Panc1 (cell line): ENCODE measurements around the gene DDIT3. TPM values are rescaled to one million over a fixed set of nuclear protein-coding genes. Genes with fewer than 3 reads are reported as not detected.

Experiments used
- ATAC-seq: fragments of 200-7000 bp; cut with Tn5 transposase; 2 replicates; pipeline ENCODE4 v1.9.1; 2020; ENCODE audit warnings: mild to moderate bottlenecking, moderate library complexity
- BruUV-seq: library from RNA; stranded (reverse); fragments of 400-500 nt; replicated peaks from 2 replicates; lab custom pipeline; 2021; lab: Mats Ljungman, UMichigan
- CTCF ChIA-PET: fragments of 300-600 bp; sonication (Branson Sonifier 250); formaldehyde crosslinking; loops from one replicate; lab custom pipeline; 2022; ENCODE audit warnings: antibody characterized with exemption; lab: Charles Lee
- POLR2A ChIA-PET: fragments of 300-600 bp; sonication (Branson Sonifier 250); formaldehyde crosslinking; loops from one replicate; lab custom pipeline; 2022; ENCODE audit warnings: antibody characterized with exemption; lab: Charles Lee
- DNase-seq: peaks from one replicate; pipeline ENCODE4 v3.0.0-alpha.2; 2010; ENCODE audit warnings: low read depth, low spot score
- H3K27ac ChIP-seq: 2 replicates; pipeline ENCODE4 v1.5.1; 2011; ENCODE audit warnings: mild to moderate bottlenecking, low read length, inconsistent platforms
- H3K27me3 ChIP-seq: fragments of 200-500 bp; sonication (Bioruptor generic); 2 replicates; pipeline ENCODE4 v1.6.0; 2014; ENCODE audit warnings: low read length, inconsistent platforms; ENCODE audit not compliant: control insufficient read depth, insufficient read depth
- H3K36me3 ChIP-seq: fragments of 200-500 bp; sonication (Bioruptor generic); 2 replicates; pipeline ENCODE4 v1.5.1; 2014; ENCODE audit warnings: inconsistent platforms, mild to moderate bottlenecking, low read length, moderate library complexity; ENCODE audit not compliant: control insufficient read depth, insufficient read depth
- H3K4me1 ChIP-seq: 2 replicates; pipeline ENCODE4 v1.5.1; 2011; ENCODE audit warnings: inconsistent platforms, mild to moderate bottlenecking, low read length, moderate library complexity; ENCODE audit not compliant: control insufficient read depth, insufficient read depth
- H3K4me3 ChIP-seq, 2 experiments: 2 replicates each; pipeline ENCODE4 v1.5.1; 2011 to 2012; ENCODE audit warnings: low read depth in 2 of 2, low read length in 2 of 2, mild to moderate bottlenecking in 2 of 2, inconsistent platforms in 1 of 2, moderate library complexity in 1 of 2
- H3K9me3 ChIP-seq: fragments of 200-500 bp; sonication (Bioruptor generic); 2 replicates; pipeline ENCODE4 v1.5.1; 2014; ENCODE audit warnings: low read depth, mild to moderate bottlenecking, inconsistent platforms, low read length, moderate library complexity; ENCODE audit not compliant: control insufficient read depth, insufficient read depth
- POLR2AphosphoS5 ChIP-seq: IDR thresholded peaks from 2 replicates; pipeline ENCODE4 v1.6.1; 2012; ENCODE audit warnings: mild to moderate bottlenecking, low read depth, low read length, moderate library complexity
- SIN3A ChIP-seq: IDR thresholded peaks from 2 replicates; pipeline ENCODE4 v1.6.1; 2012; ENCODE audit warnings: low read depth, mild to moderate bottlenecking, low read length, moderate library complexity, borderline replicate concordance; ENCODE audit not compliant: insufficient read depth
- TCF7L2 ChIP-seq: IDR thresholded peaks from 2 replicates; pipeline ENCODE4 v1.6.1; 2011; ENCODE audit warnings: mild to moderate bottlenecking, low read depth, low read length, inconsistent platforms
- in situ Hi-C: cut with HindIII; loops from 2 replicates; pipeline ENCODE4 v1.10.0; 2016; ENCODE audit warnings: low sequenced_read_pairs, low pct_unique_long_range_greater_than_20kb
- intact Hi-C: fragments of 100-400 bp; cut with micrococcal nuclease; formaldehyde crosslinking; loops from one replicate; pipeline ENCODE4 v1.10.0; 2022; ENCODE audit not compliant: unreplicated experiment
- total RNA-seq: library from RNA; stranded (reverse); gene quantifications from one replicate; pipeline ENCODE4 v1.2.1, GENCODE V29; 2021; ENCODE audit not compliant: unreplicated experiment
- TF ChIP-seq, protein P1 (sequence below), 2 experiments: IDR thresholded peaks; 2 replicates each; pipeline ENCODE4 v1.6.1; 2011 to 2012; ENCODE audit warnings: low read depth in 2 of 2, control low read depth in 1 of 2, low read length in 1 of 2, mild to moderate bottlenecking in 1 of 2, moderate library complexity in 1 of 2; ENCODE audit not compliant: insufficient read depth in 1 of 2
- TF ChIP-seq, protein P2 (sequence below): fragments of 450-650 bp; IDR thresholded peaks from 2 replicates; pipeline ENCODE4 v1.5.1; 2017; ENCODE audit warnings: mild to moderate bottlenecking

Gene DDIT3
- total RNA-seq, 1 experiment from 2014 or later: 47.2 TPM

DNA sequence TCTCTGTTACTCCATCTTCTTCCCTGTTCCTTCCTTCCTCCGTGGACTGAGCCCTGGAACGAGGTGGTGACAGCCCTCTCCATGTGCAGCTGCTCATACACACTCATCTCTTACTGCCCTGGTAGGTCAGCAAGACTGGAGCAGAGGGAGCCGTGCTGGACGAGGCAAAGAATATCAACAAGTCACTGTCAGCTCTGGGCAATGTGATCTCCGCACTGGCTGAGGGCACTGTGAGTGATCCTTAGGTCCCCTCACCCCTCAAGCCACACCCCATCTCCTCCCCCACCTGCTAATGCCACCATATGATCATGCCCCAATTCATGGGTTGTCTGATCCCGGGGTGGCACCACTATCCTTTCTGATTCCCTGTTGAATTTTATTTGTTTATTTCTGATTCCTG lies 48.5 kb upstream of the DDIT3 start:
- Histone ChIP-seq H3K4me3 (no peak overlapping the region), H3K9me3 (no peaks in the 10 kb centered on the region), H3K27me3 (no peaks in the 10 kb centered on the region), H3K27ac (no peak overlapping the region), H3K36me3 (no peaks in the 10 kb centered on the region), H3K4me1 (no peaks in the 10 kb centered on the region)
- ATAC-seq (no peak), DNase-seq (no peak)
- CTCF ChIA-PET: no interaction called here
- POLR2A ChIA-PET: no interaction called here
- intact Hi-C loops (no loop called here), in situ Hi-C loops (no loop called here)
- BruUV-seq: no TSS peak
- TF ChIP-seq, protein P1, sequence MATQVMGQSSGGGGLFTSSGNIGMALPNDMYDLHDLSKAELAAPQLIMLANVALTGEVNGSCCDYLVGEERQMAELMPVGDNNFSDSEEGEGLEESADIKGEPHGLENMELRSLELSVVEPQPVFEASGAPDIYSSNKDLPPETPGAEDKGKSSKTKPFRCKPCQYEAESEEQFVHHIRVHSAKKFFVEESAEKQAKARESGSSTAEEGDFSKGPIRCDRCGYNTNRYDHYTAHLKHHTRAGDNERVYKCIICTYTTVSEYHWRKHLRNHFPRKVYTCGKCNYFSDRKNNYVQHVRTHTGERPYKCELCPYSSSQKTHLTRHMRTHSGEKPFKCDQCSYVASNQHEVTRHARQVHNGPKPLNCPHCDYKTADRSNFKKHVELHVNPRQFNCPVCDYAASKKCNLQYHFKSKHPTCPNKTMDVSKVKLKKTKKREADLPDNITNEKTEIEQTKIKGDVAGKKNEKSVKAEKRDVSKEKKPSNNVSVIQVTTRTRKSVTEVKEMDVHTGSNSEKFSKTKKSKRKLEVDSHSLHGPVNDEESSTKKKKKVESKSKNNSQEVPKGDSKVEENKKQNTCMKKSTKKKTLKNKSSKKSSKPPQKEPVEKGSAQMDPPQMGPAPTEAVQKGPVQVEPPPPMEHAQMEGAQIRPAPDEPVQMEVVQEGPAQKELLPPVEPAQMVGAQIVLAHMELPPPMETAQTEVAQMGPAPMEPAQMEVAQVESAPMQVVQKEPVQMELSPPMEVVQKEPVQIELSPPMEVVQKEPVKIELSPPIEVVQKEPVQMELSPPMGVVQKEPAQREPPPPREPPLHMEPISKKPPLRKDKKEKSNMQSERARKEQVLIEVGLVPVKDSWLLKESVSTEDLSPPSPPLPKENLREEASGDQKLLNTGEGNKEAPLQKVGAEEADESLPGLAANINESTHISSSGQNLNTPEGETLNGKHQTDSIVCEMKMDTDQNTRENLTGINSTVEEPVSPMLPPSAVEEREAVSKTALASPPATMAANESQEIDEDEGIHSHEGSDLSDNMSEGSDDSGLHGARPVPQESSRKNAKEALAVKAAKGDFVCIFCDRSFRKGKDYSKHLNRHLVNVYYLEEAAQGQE (IDR thresholded peaks at IDR 0.05; ENCODE audit: insufficient read depth in 1 of 2, low read depth in 2 of 2, low read length in 1 of 2): no peak
- TF ChIP-seq SIN3A (no peak), TCF7L2 (no peak), POLR2AphosphoS5 (no peak)
- TF ChIP-seq, protein P2, sequence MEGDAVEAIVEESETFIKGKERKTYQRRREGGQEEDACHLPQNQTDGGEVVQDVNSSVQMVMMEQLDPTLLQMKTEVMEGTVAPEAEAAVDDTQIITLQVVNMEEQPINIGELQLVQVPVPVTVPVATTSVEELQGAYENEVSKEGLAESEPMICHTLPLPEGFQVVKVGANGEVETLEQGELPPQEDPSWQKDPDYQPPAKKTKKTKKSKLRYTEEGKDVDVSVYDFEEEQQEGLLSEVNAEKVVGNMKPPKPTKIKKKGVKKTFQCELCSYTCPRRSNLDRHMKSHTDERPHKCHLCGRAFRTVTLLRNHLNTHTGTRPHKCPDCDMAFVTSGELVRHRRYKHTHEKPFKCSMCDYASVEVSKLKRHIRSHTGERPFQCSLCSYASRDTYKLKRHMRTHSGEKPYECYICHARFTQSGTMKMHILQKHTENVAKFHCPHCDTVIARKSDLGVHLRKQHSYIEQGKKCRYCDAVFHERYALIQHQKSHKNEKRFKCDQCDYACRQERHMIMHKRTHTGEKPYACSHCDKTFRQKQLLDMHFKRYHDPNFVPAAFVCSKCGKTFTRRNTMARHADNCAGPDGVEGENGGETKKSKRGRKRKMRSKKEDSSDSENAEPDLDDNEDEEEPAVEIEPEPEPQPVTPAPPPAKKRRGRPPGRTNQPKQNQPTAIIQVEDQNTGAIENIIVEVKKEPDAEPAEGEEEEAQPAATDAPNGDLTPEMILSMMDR: no peak

DNA sequence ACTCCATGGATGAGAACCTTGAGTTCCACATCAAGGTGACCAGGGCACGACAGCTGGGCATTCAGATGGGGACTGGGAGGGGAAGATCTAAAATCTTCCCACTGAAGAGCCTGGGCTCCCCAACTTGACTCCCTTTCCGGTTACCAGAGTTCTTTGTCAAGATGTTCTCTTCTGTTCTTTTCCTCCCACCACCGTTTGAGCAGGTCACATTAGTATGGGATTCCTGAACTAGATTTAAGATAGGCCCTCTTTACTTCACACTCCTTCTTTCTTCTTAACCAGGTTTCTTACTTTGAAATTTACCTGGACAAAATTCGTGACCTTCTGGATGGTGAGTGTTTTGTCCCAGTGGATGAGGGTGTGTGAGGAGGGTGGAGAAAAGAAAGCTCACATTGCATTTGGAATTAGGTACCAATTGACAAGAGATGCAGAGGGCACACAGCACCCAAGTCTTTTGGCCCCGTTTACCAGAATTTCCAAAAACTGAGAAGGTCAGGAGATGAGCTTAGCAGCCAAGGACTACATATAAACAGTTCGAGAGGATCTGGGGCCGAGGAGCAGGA lies 43.9 kb upstream of the DDIT3 start:
- ATAC-seq (no peak), DNase-seq (no peak)
- Histone ChIP-seq H3K9me3 (no peaks in the 10 kb centered on the region), H3K27me3 (no peaks in the 10 kb centered on the region), H3K4me1 (no peaks in the 10 kb centered on the region), H3K27ac (no peak overlapping the region), H3K36me3 (no peaks in the 10 kb centered on the region), H3K4me3 (no peak overlapping the region)
- ChIA-PET CTCF (interaction anchor here (0.5 to 0.9 kb wide), 2 partner anchors 58 kb away, joined by 3 to 9 read pairs; no protein-coding TSS in a partner anchor), POLR2A (no interaction called here)
- in situ Hi-C loops: no loop called here
- TF ChIP-seq, protein P1 (IDR thresholded peaks at IDR 0.05; ENCODE audit: insufficient read depth in 1 of 2, low read depth in 2 of 2, low read length in 1 of 2): no peak
- TF ChIP-seq SIN3A (no peak), POLR2AphosphoS5 (no peak)
- intact Hi-C loops: no loop called here
- no TSS peak for BruUV-seq
